Measurements from ENCODE around the gene GARIN6. TPM values are rescaled to one million over a fixed set of nuclear protein-coding genes. Genes with fewer than 3 reads are reported as not detected.

Gene GARIN6
- not detected in 2 replicates for total RNA-seq (2014; rRNA removed; shearing (Covaris generic))
- not detected in 2 replicates for total RNA-seq (2022)
- Bru-seq, nascent RNA, result not detected
- not detected for BruChase-seq, experiment 1, labeled RNA remaining after a 6-hour chase
- BruChase-seq, experiment 2, labeled RNA remaining after a 2-hour chase, result not detected
- long read RNA-seq, result 0 reads

GRCh38 chr12:99647453-99647852 lies at the start of gene GARIN6:
GARIN6 (plus strand) TSS chr12:99647753; CDS start chr12:99648175, 422 bp downstream.
- H3K79me2 ChIP-seq (ENCODE audit: insufficient read depth, low read depth, low read length), result no peaks in the 10 kb centered on the region
- H2AFZ ChIP-seq (ENCODE audit: low read length), result peak within 1 kb of the TSS; percentile 22; the same call in 1 of the 2 replicates
- CTCF ChIA-PET (ENCODE audit: unreplicated experiment), result no interaction called here
- TF ChIP-seq CTCF (conservative IDR thresholded peaks at IDR 0.05; ENCODE audit: low read length), result no peak
- TF ChIP-seq EZH2phosphoT487 (IDR thresholded peaks at IDR 0.05; ENCODE audit: borderline replicate concordance, low read depth, low read length), result no peak
- H3K4me1 ChIP-seq (ENCODE audit: insufficient read depth, low read length, poor library complexity, severe bottlenecking), result no peaks in the 10 kb centered on the region
- H3K36me3 ChIP-seq (ENCODE audit: insufficient read depth, low read length), result no peaks in the 10 kb centered on the region; the same call in 1 of the 2 replicates
- intact Hi-C loops (cut with micrococcal nuclease; ENCODE audit: unreplicated experiment), result no loop called here
- no peaks in the 10 kb centered on the region for H4K20me1 ChIP-seq (ENCODE audit: insufficient read depth, low read length)
- POLR2A ChIA-PET, result interaction anchor here (0.5 kb wide), 1 partner anchor 217 kb away, joined by 4 read pairs; no protein-coding TSS in a partner anchor
- BruUV-seq (replicated peaks), result no TSS peak
- H3K9me2 ChIP-seq (ENCODE audit: insufficient read depth, low read length), result no peaks in the 10 kb centered on the region
- peaks cover 14% of the 10 kb centered on the region; the same call in 1 of the 2 replicates for H3K9me3 ChIP-seq (ENCODE audit: low read length)
- H3K4me3 ChIP-seq (ENCODE audit: low read depth, low read length, poor library complexity, severe bottlenecking), result no peak within 1 kb of the TSS
- no peak within 1 kb of the TSS for H3K27ac ChIP-seq (ENCODE audit: low read depth, low read length, poor library complexity, severe bottlenecking)
- DNase-seq (ENCODE audit: low spot score), result no peak
- no peak within 1 kb of the TSS for H3K4me2 ChIP-seq (ENCODE audit: low read length)

GRCh38 chr12:99598785-99599184 lies 48.8 kb upstream of the GARIN6 start:
- H3K9me2 ChIP-seq (ENCODE audit: insufficient read depth, low read length), result no peaks in the 10 kb centered on the region
- POLR2A ChIA-PET, result interaction anchor here (0.6 to 1.4 kb wide), 4 partner anchors 8 to 203 kb away, joined by 3 to 5 read pairs (median 3); no protein-coding TSS in a partner anchor
- H3K4me1 ChIP-seq (ENCODE audit: insufficient read depth, low read length, poor library complexity, severe bottlenecking), result peaks cover 49% of the 10 kb centered on the region
- peak overlapping the region; percentile 39 for H3K4me3 ChIP-seq (ENCODE audit: low read depth, low read length, poor library complexity, severe bottlenecking)
- peaks cover 77% of the 10 kb centered on the region for H3K9me3 ChIP-seq (ENCODE audit: low read length)
- no peak for DNase-seq (ENCODE audit: low spot score)
- no peaks in the 10 kb centered on the region for H3K79me2 ChIP-seq (ENCODE audit: insufficient read depth, low read depth, low read length)
- peak overlapping the region; percentile 69; the same call in 1 of the 2 replicates for H2AFZ ChIP-seq (ENCODE audit: low read length)
- peaks cover 81% of the 10 kb centered on the region for H3K36me3 ChIP-seq (ENCODE audit: insufficient read depth, low read length)
- H4K20me1 ChIP-seq (ENCODE audit: insufficient read depth, low read length), result no peaks in the 10 kb centered on the region
- no TSS peak for BruUV-seq (replicated peaks)
- TF ChIP-seq EZH2phosphoT487 (IDR thresholded peaks at IDR 0.05; ENCODE audit: borderline replicate concordance, low read depth, low read length) (no peak), CTCF (conservative IDR thresholded peaks at IDR 0.05; ENCODE audit: low read length) (peak; percentile 36; the same call in 1 of the 2 replicates)
- peak overlapping the region; percentile 99 for H3K27ac ChIP-seq (ENCODE audit: low read depth, low read length, poor library complexity, severe bottlenecking)
- intact Hi-C loops (cut with micrococcal nuclease; ENCODE audit: unreplicated experiment), result no loop called here
- H3K4me2 ChIP-seq (ENCODE audit: low read length), result peak overlapping the region; percentile 71
- CTCF ChIA-PET (ENCODE audit: unreplicated experiment), result no interaction called here

GRCh38 chr12:99600388-99600787 lies 47.2 kb upstream of the GARIN6 start:
- BruUV-seq (replicated peaks), result no TSS peak
- Histone ChIP-seq H3K4me3 (ENCODE audit: low read depth, low read length, poor library complexity, severe bottlenecking) (peak overlapping the region; percentile 41), H2AFZ (ENCODE audit: low read length) (peak overlapping the region; percentile 80; the same call in 1 of the 2 replicates), H3K4me1 (ENCODE audit: insufficient read depth, low read length, poor library complexity, severe bottlenecking) (peaks cover 49% of the 10 kb centered on the region), H3K27ac (ENCODE audit: low read depth, low read length, poor library complexity, severe bottlenecking) (peak overlapping the region; percentile 99), H3K79me2 (ENCODE audit: insufficient read depth, low read depth, low read length) (no peaks in the 10 kb centered on the region), H3K9me3 (ENCODE audit: low read length) (peaks cover 71% of the 10 kb centered on the region), H4K20me1 (ENCODE audit: insufficient read depth, low read length) (no peaks in the 10 kb centered on the region), H3K4me2 (ENCODE audit: low read length) (peak overlapping the region; percentile 71), H3K36me3 (ENCODE audit: insufficient read depth, low read length) (peaks cover 79% of the 10 kb centered on the region), H3K9me2 (ENCODE audit: insufficient read depth, low read length) (no peaks in the 10 kb centered on the region)
- TF ChIP-seq CTCF (conservative IDR thresholded peaks at IDR 0.05; ENCODE audit: low read length) (no peak), EZH2phosphoT487 (IDR thresholded peaks at IDR 0.05; ENCODE audit: borderline replicate concordance, low read depth, low read length) (no peak)
- intact Hi-C loops (cut with micrococcal nuclease; ENCODE audit: unreplicated experiment), result loop anchor here (1.0 to 10.0 kb wide), 4 partner anchors 144 to 1086 kb away; partner anchors contain the start of gene TMPO
- DNase-seq (ENCODE audit: low spot score), result peak; percentile 99
- POLR2A ChIA-PET, result interaction anchor here (0.8 to 2.1 kb wide), 15 partner anchors 9 to 218 kb away, joined by 3 to 11 read pairs (median 5); no protein-coding TSS in a partner anchor
- CTCF ChIA-PET (ENCODE audit: unreplicated experiment), result interaction anchor here (0.8 to 1.6 kb wide), 3 partner anchors 150 to 557 kb away, joined by 3 to 8 read pairs (median 3); no protein-coding TSS in a partner anchor
